Measurements from ENCODE around the gene ZP3. TPM values are rescaled to one million over a fixed set of nuclear protein-coding genes. Genes with fewer than 3 reads are reported as not detected.
"Not testable (repeated sequence)": the region's sequence is repeated elsewhere in the genome, so short reads cannot be mapped to it uniquely, and the experiment has no call there.

Gene ZP3
- total RNA-seq, 1 donor from 2014 or later = 6.0 TPM

- H3K27me3 ChIP-seq (ENCODE audit: control insufficient read depth, insufficient read depth, low read length); DNase-seq (ENCODE audit: low read depth); H3K36me3 ChIP-seq (ENCODE audit: control insufficient read depth, insufficient read depth, low read length); H3K4me3 ChIP-seq (ENCODE audit: low read depth, low read length): not testable (repeated sequence)
These were observed 59.7 kb downstream of the ZP3 start for GRCh38 chr7:76484456-76484855.

GRCh38 chr7:76485822-76486610 is 61.3 kb downstream of the ZP3 start:
- not testable (repeated sequence) for H3K27me3 ChIP-seq (ENCODE audit: control insufficient read depth, insufficient read depth, low read length); H3K4me3 ChIP-seq (ENCODE audit: low read depth, low read length); DNase-seq (ENCODE audit: low read depth); H3K36me3 ChIP-seq (ENCODE audit: control insufficient read depth, insufficient read depth, low read length)

GRCh38 chr7:76486618-76487017 is 61.9 kb downstream of the ZP3 start:
- H3K27me3 ChIP-seq (ENCODE audit: control insufficient read depth, insufficient read depth, low read length); H3K4me3 ChIP-seq (ENCODE audit: low read depth, low read length); DNase-seq (ENCODE audit: low read depth); H3K36me3 ChIP-seq (ENCODE audit: control insufficient read depth, insufficient read depth, low read length): not testable (repeated sequence)

- not testable (repeated sequence) for H3K36me3 ChIP-seq (ENCODE audit: control insufficient read depth, insufficient read depth, low read length); DNase-seq (ENCODE audit: low read depth); H3K4me3 ChIP-seq (ENCODE audit: low read depth, low read length); H3K27me3 ChIP-seq (ENCODE audit: control insufficient read depth, insufficient read depth, low read length)
These were observed 63.2 kb downstream of the ZP3 start for GRCh38 chr7:76487969-76488368.

Other genes with a start within 250 kb of the ZP3 start
- gene SRRM3, start 223.1 kb upstream of the ZP3 start, total RNA-seq = 0.21 TPM in 1 of 2 replicates, not detected in the other
- 138 and 214 TPM in 2 replicates for gene HSPB1, start 122.3 kb upstream of the ZP3 start, total RNA-seq
- gene YWHAG, start 66.0 kb upstream of the ZP3 start, total RNA-seq = 114 and 115 TPM in 2 replicates
- 5.4 and 6.4 TPM in 2 replicates for gene SSC4D, start 15.3 kb upstream of the ZP3 start, total RNA-seq
- 17.9 and 26.6 TPM in 2 replicates for gene DTX2, start 36.8 kb downstream of the ZP3 start, total RNA-seq
- not detected in 2 replicates for gene UPK3B, start 85.6 kb downstream of the ZP3 start, total RNA-seq
- gene SPDYE16, start 118.3 kb downstream of the ZP3 start, total RNA-seq = not detected in 2 replicates
- 0.79 and 2.2 TPM in 2 replicates for gene POMZP3, start 202.3 kb downstream of the ZP3 start, total RNA-seq